SK-N-SH (cell line): Measurements from ENCODE around the gene SH3TC1.

Experiments
- REST ChIP-seq: IDR thresholded peaks from 2 replicates; pipeline ENCODE4 v1.6.1; 2012; ENCODE audit warnings: mild to moderate bottlenecking, low read depth, low read length, moderate library complexity
- TF ChIP-seq, protein P1 (sequence below): fragments of 200-600 bp; sonication (generic); IDR thresholded peaks from 2 replicates; pipeline ENCODE4 v1.6.1; 2017; ENCODE audit warnings: antibody characterized with exemption, mild to moderate bottlenecking, moderate library complexity

DNA sequence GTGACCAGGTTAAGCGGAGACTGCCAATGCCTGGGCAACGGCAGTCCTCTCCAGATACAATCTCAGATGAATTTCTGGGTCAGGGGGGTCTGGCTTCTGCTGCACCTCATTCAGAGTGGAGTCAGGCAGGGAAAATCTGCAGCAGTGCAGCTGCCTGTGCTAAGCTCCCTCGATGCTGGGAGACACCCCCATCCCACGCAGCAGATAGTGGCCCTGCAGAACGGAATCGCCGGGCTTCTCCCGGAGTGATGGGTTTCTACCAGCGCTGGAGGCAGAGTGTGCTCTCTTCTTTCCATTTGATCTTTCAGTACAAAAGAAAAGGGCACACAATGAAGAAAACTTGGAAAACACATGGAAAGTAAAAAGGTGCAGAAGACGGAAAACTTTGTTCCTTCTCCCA lies 45.6 kb upstream of the SH3TC1 start:
- TF ChIP-seq REST = no peak
- TF ChIP-seq, protein P1, sequence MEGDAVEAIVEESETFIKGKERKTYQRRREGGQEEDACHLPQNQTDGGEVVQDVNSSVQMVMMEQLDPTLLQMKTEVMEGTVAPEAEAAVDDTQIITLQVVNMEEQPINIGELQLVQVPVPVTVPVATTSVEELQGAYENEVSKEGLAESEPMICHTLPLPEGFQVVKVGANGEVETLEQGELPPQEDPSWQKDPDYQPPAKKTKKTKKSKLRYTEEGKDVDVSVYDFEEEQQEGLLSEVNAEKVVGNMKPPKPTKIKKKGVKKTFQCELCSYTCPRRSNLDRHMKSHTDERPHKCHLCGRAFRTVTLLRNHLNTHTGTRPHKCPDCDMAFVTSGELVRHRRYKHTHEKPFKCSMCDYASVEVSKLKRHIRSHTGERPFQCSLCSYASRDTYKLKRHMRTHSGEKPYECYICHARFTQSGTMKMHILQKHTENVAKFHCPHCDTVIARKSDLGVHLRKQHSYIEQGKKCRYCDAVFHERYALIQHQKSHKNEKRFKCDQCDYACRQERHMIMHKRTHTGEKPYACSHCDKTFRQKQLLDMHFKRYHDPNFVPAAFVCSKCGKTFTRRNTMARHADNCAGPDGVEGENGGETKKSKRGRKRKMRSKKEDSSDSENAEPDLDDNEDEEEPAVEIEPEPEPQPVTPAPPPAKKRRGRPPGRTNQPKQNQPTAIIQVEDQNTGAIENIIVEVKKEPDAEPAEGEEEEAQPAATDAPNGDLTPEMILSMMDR = no peak
